NT2/D1 (cell line): Measurements from ENCODE around the gene TJAP1.

Experiments used
- SUZ12 ChIP-seq: IDR thresholded peaks from 2 replicates; pipeline ENCODE4 v1.6.1; 2011; ENCODE audit not compliant: insufficient read length, insufficient read depth; ENCODE audit errors: extremely low read depth
- YY1 ChIP-seq: IDR thresholded peaks from 2 replicates; pipeline ENCODE4 v1.6.1; 2011; ENCODE audit not compliant: insufficient read length, insufficient read depth
- ZNF274 ChIP-seq: IDR thresholded peaks from 2 replicates; pipeline ENCODE4 v1.6.1; 2011; ENCODE audit warnings: mild to moderate bottlenecking, low read depth, low read length

DNA sequence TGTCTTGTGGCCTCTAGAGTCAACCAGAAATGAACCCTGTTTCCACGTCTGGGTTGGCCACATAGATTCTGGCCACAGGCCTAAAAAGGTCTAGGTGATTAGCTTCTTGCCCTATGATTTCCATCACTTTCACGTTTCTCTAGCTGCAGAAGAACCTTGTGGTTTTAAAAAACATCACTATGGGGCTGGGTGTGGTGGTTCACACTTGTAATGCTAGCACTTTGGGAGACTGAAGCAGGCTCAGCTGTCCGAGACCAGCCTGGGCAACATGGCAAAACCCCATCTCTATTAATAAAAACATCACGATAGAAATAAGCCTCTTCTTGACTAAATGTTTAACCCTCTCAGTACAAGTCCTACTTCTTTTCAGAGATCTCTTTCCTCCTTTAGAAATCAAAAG lies 67.1 kb downstream of the TJAP1 start:
- TF ChIP-seq YY1 (no peak), ZNF274 (no peak), SUZ12 (no peak)
